ENCODE data around the gene NCKAP5. TPM values are rescaled to one million over a fixed set of nuclear protein-coding genes. Genes with fewer than 3 reads are reported as not detected.

Gene NCKAP5
- total and polyA plus RNA-seq, 7 donors, result 0.03 to 1.2 (median 0.22) TPM

DNA sequence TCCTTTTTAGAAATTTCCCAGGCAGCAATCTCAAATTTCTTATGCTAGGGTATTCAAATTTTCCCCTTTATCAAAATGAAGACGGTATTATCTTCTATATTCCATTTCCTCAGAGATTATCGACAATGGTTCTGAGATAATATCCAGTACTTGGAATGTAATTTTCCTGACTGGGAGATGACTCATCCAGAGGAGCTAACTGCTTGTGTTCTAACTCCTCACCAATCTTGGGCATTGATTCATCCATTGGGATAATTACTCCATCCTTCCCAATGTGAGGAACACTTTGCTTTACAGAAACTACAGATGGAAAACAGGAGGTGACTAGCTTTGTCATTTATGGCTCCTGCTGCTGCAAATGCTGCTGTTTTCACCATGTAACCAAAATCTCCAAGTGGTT, 658.8 kb downstream of the NCKAP5 start:
- Histone ChIP-seq H3K36me3 (ENCODE audit: insufficient read depth in 1 of 2, low read depth in 1 of 2) (no peaks in the 10 kb centered on the region), H3K9me3 (no peaks in the 10 kb centered on the region), H3K4me1 (no peaks in the 10 kb centered on the region), H3K4me3 (no peak overlapping the region), H3K27ac (no peak overlapping the region), H3K27me3 (ENCODE audit: insufficient read depth in 3 of 3, low read length in 2 of 3) (no peaks in the 10 kb centered on the region)
- ATAC-seq (no peak), DNase-seq (no peak)
- TF ChIP-seq CTCF (IDR thresholded peaks at IDR 0.05), result no peak
- WGBS, 3 donors, result 85 to 96% (median 92%) methylated on average over 2 of the region's 2 CpGs
- intact Hi-C loops (cut with DNase I), result no loop called here

GRCh38 chr2:132904142-132904842, 664.0 kb downstream of the NCKAP5 start:
- intact Hi-C loops (cut with DNase I), result no loop called here
- DNase-seq (no peak), ATAC-seq (no peak)
- Histone ChIP-seq H3K36me3 (ENCODE audit: insufficient read depth in 1 of 2, low read depth in 1 of 2) (no peaks in the 10 kb centered on the region), H3K9me3 (no peaks in the 10 kb centered on the region), H3K27me3 (ENCODE audit: insufficient read depth in 3 of 3, low read length in 2 of 3) (no peaks in the 10 kb centered on the region), H3K4me1 (no peaks in the 10 kb centered on the region), H3K27ac (no peak overlapping the region), H3K4me3 (no peak overlapping the region)
- 81 to 82% (median 81%) methylated on average over 7 of the region's 7 CpGs for WGBS, 3 donors
- TF ChIP-seq CTCF (IDR thresholded peaks at IDR 0.05), result no peak

DNA sequence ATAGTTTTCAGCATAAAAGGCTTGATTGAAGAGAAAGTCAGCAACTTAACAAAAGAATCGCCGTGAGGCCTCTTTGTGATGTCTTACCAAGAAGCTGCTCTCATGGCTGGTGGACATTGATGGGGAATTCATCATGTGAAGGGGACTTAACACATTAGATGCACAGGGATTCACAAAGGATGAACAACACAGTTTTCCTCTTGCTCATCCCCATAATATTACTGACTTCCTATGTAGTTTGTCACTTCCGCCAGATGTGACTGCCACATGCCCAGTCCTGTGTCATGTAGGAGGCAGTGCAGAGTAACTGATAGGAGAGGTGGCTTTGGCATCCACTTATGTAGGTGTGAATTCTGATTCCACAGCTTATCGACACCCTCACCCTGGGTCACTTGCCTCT, 665.6 kb downstream of the NCKAP5 start:
- Histone ChIP-seq H3K27ac (no peak overlapping the region), H3K4me1 (no peaks in the 10 kb centered on the region), H3K36me3 (ENCODE audit: insufficient read depth in 1 of 2, low read depth in 1 of 2) (no peaks in the 10 kb centered on the region), H3K4me3 (no peak overlapping the region), H3K27me3 (ENCODE audit: insufficient read depth in 3 of 3, low read length in 2 of 3) (no peaks in the 10 kb centered on the region), H3K9me3 (no peaks in the 10 kb centered on the region)
- 88 to 97% (median 93%) methylated on average over 4 of the region's 4 CpGs for WGBS, 3 donors
- intact Hi-C loops (cut with DNase I), result no loop called here
- no peak for TF ChIP-seq CTCF (IDR thresholded peaks at IDR 0.05)
- ATAC-seq, result no peak
- DNase-seq, result no peak

GRCh38 chr2:132901661-132902060, 666.6 kb downstream of the NCKAP5 start:
- Histone ChIP-seq H3K36me3 (ENCODE audit: insufficient read depth in 1 of 2, low read depth in 1 of 2) (no peaks in the 10 kb centered on the region), H3K9me3 (no peaks in the 10 kb centered on the region), H3K27ac (no peak overlapping the region), H3K27me3 (ENCODE audit: insufficient read depth in 3 of 3, low read length in 2 of 3) (no peaks in the 10 kb centered on the region), H3K4me3 (no peak overlapping the region), H3K4me1 (no peaks in the 10 kb centered on the region)
- no peak for DNase-seq
- intact Hi-C loops (cut with DNase I), result no loop called here
- no peak for ATAC-seq
- TF ChIP-seq CTCF (IDR thresholded peaks at IDR 0.05), result no peak

GRCh38 chr2:132897111-132897510, 671.2 kb downstream of the NCKAP5 start:
- Histone ChIP-seq H3K27ac (no peak overlapping the region), H3K4me3 (no peak overlapping the region), H3K36me3 (ENCODE audit: insufficient read depth in 1 of 2, low read depth in 1 of 2) (no peaks in the 10 kb centered on the region), H3K9me3 (no peaks in the 10 kb centered on the region), H3K4me1 (no peaks in the 10 kb centered on the region), H3K27me3 (ENCODE audit: insufficient read depth in 3 of 3, low read length in 2 of 3) (no peaks in the 10 kb centered on the region)
- intact Hi-C loops (cut with DNase I), result no loop called here
- no peak for TF ChIP-seq CTCF (IDR thresholded peaks at IDR 0.05)
- 94 to 96% (median 94%) methylated on average over 2 of the region's 2 CpGs for WGBS, 3 donors
- no peak for DNase-seq
- no peak for ATAC-seq
